Upper lobe of left lung (tissue), 6 donors: ENCODE results near the gene DEGS1. TPM values are rescaled to one million over a fixed set of nuclear protein-coding genes. Genes with fewer than 3 reads are reported as not detected.

ENCODE experiments used
- ATAC-seq, 2 donors: fragments of 200-7000 bp; cut with Tn5 transposase; one replicate each; pipeline ENCODE4 v1.9.1; 2022; ENCODE audit warnings: mild to moderate bottlenecking in 2 of 2, moderate library complexity in 2 of 2; ENCODE audit not compliant: low FRiP score in 2 of 2
- DNase-seq, 2 donors: peaks; one replicate each; pipeline ENCODE4 v3.0.0-alpha.2; 2019 to 2020
- H3K27ac ChIP-seq, 4 donors: fragments of 200-600 bp; sonication (generic); one replicate each; pipeline ENCODE4 v1.5.1; 2016 to 2019
- H3K27me3 ChIP-seq, 4 donors: fragments of 200-600 bp; sonication (generic); one replicate each; pipeline ENCODE4 v1.5.1; 2017 to 2019
- H3K36me3 ChIP-seq, 4 donors: fragments of 200-600 bp; sonication (generic); one replicate each; pipeline ENCODE4 v1.5.1; 2016 to 2019
- H3K4me1 ChIP-seq, 4 donors: fragments of 200-600 bp; sonication (generic); one replicate each; pipeline ENCODE4 v1.5.1; 2018 to 2019
- H3K4me3 ChIP-seq, 4 donors: fragments of 200-600 bp; sonication (generic); one replicate each; pipeline ENCODE4 v1.5.1; 2017 to 2019; ENCODE audit warnings: mild to moderate bottlenecking in 2 of 4, moderate library complexity in 1 of 4
- H3K9me3 ChIP-seq, 4 donors: fragments of 200-600 bp; sonication (generic); one replicate each; pipeline ENCODE4 v1.5.1; 2018 to 2019
- CTCF ChIP-seq, 6 experiments: fragments of 450-650 bp in 4 of 6; fragments of 200-600 bp in 2 of 6; sonication (generic) in 2 of 6; IDR thresholded peaks; one replicate each; pipeline ENCODE4 v1.5.1; 2016 to 2019; ENCODE audit warnings: antibody characterized with exemption in 6 of 6
- EP300 ChIP-seq, 4 donors: sonication (generic); formaldehyde crosslinking; IDR thresholded peaks; one replicate each; pipeline ENCODE4 v1.5.1; 2017; ENCODE audit warnings: antibody characterized with exemption in 4 of 4, control low read depth in 2 of 4
- POLR2A ChIP-seq, 4 donors: fragments of 450-650 bp; IDR thresholded peaks; one replicate each; pipeline ENCODE4 v1.5.1; 2016 to 2017; ENCODE audit warnings: antibody characterized with exemption in 4 of 4, mild to moderate bottlenecking in 2 of 4
- POLR2AphosphoS5 ChIP-seq, 2 donors: sonication (generic); formaldehyde crosslinking; IDR thresholded peaks; one replicate each; pipeline ENCODE4 v1.5.1; 2017; ENCODE audit warnings: antibody characterized with exemption in 2 of 2
- WGBS, 2 donors: methylation state at CpG; one replicate each; pipeline ENCODE4 v1.1.5; 2017 to 2018; 5-methylcytosine and 5-hydroxymethylcytosine counted together
- total RNA-seq, 6 donors: library from RNA; depleted of rRNA in 4 of 6; stranded (reverse); fragments of >200 nt in 4 of 6; gene quantifications; one replicate each; pipeline versions ENCODE4 v1.1.0 to v1.2.1, GENCODE V29; 2016 to 2021
- donor health status: DM: no; HTN: no; CAD: no; lungs with moderate emphysema.
- donor health status: DM: no; HTN: yes; CAD: no; lungs with severe emphysema.

DEGS1 gene
- total RNA-seq, 6 donors from 2014 or later = 24.3 to 79.2 (median 67.4) TPM

- ATAC-seq = peak; percentile 75 to 80
- DNase-seq = peak in 1 of 2 donors; percentile 85
- peaks cover 0 to 5% (median 2%) of the 10 kb centered on the region in 4 donors for H3K4me1 ChIP-seq
- no peaks in the 10 kb centered on the region for H3K9me3 ChIP-seq
- no peak for TF ChIP-seq POLR2A (IDR thresholded peaks at IDR 0.05)
- TF ChIP-seq EP300 (IDR thresholded peaks at IDR 0.05) = no peak
- no peak for TF ChIP-seq CTCF (IDR thresholded peaks at IDR 0.05)
- TF ChIP-seq POLR2AphosphoS5 (IDR thresholded peaks at IDR 0.05) = no peak
- H3K36me3 ChIP-seq = no peaks in the 10 kb centered on the region
- H3K27me3 ChIP-seq = no peaks in the 10 kb centered on the region
- 23 to 33% methylated on average over 18 to 21 of the region's 21 CpGs for WGBS, 2 donors
- no peak overlapping the region for H3K27ac ChIP-seq
- no peak overlapping the region for H3K4me3 ChIP-seq
Observed at GRCh38 chr1:224175617-224176016, 7.4 kb upstream of the DEGS1 start.

- no peaks in the 10 kb centered on the region for H3K27me3 ChIP-seq
- DNase-seq (no peak), ATAC-seq (no peak)
- peaks cover 0 to 7% (median 3%) of the 10 kb centered on the region in 4 donors for H3K4me1 ChIP-seq
- no peak overlapping the region for H3K27ac ChIP-seq
- WGBS, 2 donors = 89 to 91% methylated on average over 9 of the region's 9 CpGs
- H3K9me3 ChIP-seq = no peaks in the 10 kb centered on the region
- H3K4me3 ChIP-seq = no peak overlapping the region
- no peak for TF ChIP-seq CTCF (IDR thresholded peaks at IDR 0.05)
- no peak for TF ChIP-seq EP300 (IDR thresholded peaks at IDR 0.05)
- H3K36me3 ChIP-seq = no peaks in the 10 kb centered on the region
Observed at GRCh38 chr1:224177356-224177999, 5.6 kb upstream of the DEGS1 start.

- TF ChIP-seq CTCF (IDR thresholded peaks at IDR 0.05) (no peak), POLR2AphosphoS5 (IDR thresholded peaks at IDR 0.05) (no peak), POLR2A (IDR thresholded peaks at IDR 0.05) (no peak), EP300 (IDR thresholded peaks at IDR 0.05) (no peak)
- no peak overlapping the region for H3K27ac ChIP-seq
- H3K4me1 ChIP-seq = peaks cover under 1 to 8% (median 5%) of the 10 kb centered on the region in 4 donors
- no peak for DNase-seq
- WGBS, 2 donors = 88 to 90% methylated on average over 5 of the region's 5 CpGs
- no peak overlapping the region for H3K4me3 ChIP-seq
- no peak for ATAC-seq
- H3K36me3 ChIP-seq = no peaks in the 10 kb centered on the region
- H3K27me3 ChIP-seq = no peaks in the 10 kb centered on the region
- H3K9me3 ChIP-seq = no peaks in the 10 kb centered on the region
Observed at GRCh38 chr1:224178894-224179293, 4.1 kb upstream of the DEGS1 start.

- Histone ChIP-seq H3K9me3 (no peaks in the 10 kb centered on the region), H3K4me1 (peaks cover 18 to 28% (median 19%) of the 10 kb centered on the region in 4 donors), H3K27ac (no peak overlapping the region), H3K4me3 (no peak overlapping the region), H3K36me3 (peaks cover 0 to 2% (median 0%) of the 10 kb centered on the region in 4 donors), H3K27me3 (no peaks in the 10 kb centered on the region)
- no peak for TF ChIP-seq POLR2AphosphoS5 (IDR thresholded peaks at IDR 0.05)
- no peak for TF ChIP-seq POLR2A (IDR thresholded peaks at IDR 0.05)
- no peak for TF ChIP-seq EP300 (IDR thresholded peaks at IDR 0.05)
- no peak for TF ChIP-seq CTCF (IDR thresholded peaks at IDR 0.05)
- DNase-seq (no peak), ATAC-seq (no peak)
- WGBS, 2 donors = 96 to 98% methylated on average over 11 of the region's 11 CpGs
Observed at GRCh38 chr1:224180783-224181452, 2.1 kb upstream of the DEGS1 start.
